HL-60/S4 treated with phorbol 12-myristate 13-acetate at 8.2 ng/mL for 4 days and 3 days (cell line): ENCODE measurements around the gene CDIP1.

ENCODE experiments used
- in situ Hi-C: fragments of 300-500 bp; cut with MboI; formaldehyde crosslinking; loops from 2 replicates; pipeline ENCODE4 v1.15.0; 2022; ENCODE audit warnings: low sequenced_read_pairs

Gene CDIP1

DNA sequence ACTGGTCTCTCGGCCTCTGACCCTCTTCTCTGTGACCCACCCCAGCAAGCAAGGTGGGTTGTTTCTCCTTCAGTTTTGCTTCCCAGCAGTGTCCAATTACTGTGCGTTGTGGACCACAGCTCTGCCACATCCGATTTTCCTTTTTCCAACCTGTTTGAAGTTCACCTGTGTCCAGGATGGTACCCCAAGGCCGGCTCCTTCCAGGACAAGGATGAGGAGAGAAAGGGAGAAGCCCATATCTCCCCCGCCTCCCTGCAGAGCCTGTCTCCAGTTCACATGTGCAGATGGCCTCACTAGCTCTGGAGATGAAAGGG is 77.7 kb downstream of the CDIP1 start:
- in situ Hi-C loops, result no loop called here
